GM12878 (cell line): ENCODE results near the gene TMPRSS2. TPM values are rescaled to one million over a fixed set of nuclear protein-coding genes. Genes with fewer than 3 reads are reported as not detected.

ENCODE experiments used
- ATAC-seq: fragments of 200-7000 bp; cut with Tn5 transposase; 3 replicates; pipeline ENCODE4 v1.9.1; 2020; ENCODE audit warnings: mild to moderate bottlenecking, moderate library complexity
- BruUV-seq: library from RNA; stranded (reverse); fragments of 400-500 nt; replicated peaks from 2 replicates; lab custom pipeline; 2021; lab: Mats Ljungman, UMichigan
- CTCF ChIA-PET: fragments of 300-600 bp; sonication (Branson Sonifier 250); formaldehyde crosslinking; extraction: SDS; loops from one replicate; lab custom pipeline; 2021; ENCODE audit warnings: inconsistent platforms; lab: Yijun Ruan, JAX
- POLR2A ChIA-PET: fragments of 350-600 bp; formaldehyde crosslinking; extraction: SDS; loops from one replicate; lab custom pipeline; 2021; ENCODE audit warnings: inconsistent platforms; lab: Charles Lee
- RAD21 ChIA-PET: fragments of 300-600 bp; sonication (Branson Sonifier 250); formaldehyde crosslinking; loops from one replicate; lab custom pipeline; 2023; ENCODE audit warnings: antibody characterized with exemption; ENCODE audit not compliant: unreplicated experiment; lab: Charles Lee
- SMC1A ChIA-PET: fragments of 300-600 bp; sonication (Branson Sonifier 250); formaldehyde crosslinking; loops from one replicate; lab custom pipeline; 2023; ENCODE audit not compliant: unreplicated experiment, uncharacterized antibody; lab: Charles Lee
- DNase-seq: peaks from one replicate; pipeline ENCODE4 v3.0.0-alpha.2; 2011; ENCODE audit warnings: low read depth, low spot score
- FAIRE-seq: peaks from 3 replicates; lab custom pipeline; 2011; peaks lifted over from hg19 to GRCh38; lab: Jason Lieb, UNC
- H2AFZ ChIP-seq: 2 replicates; pipeline ENCODE4 v1.6.0; 2011; ENCODE audit warnings: low read depth, low read length, control low read depth; ENCODE audit not compliant: control insufficient read depth
- H3K27ac ChIP-seq: 2 replicates; pipeline ENCODE4 v1.5.1; 2011; ENCODE audit warnings: control low read depth; ENCODE audit not compliant: control insufficient read depth, insufficient read depth
- H3K27me3 ChIP-seq, 2 experiments: replicated peaks in 1 of 2; 2 replicates each; pipeline versions ENCODE4 v1.6.0 to v1.6.1; 2011; ENCODE audit warnings: low read length in 1 of 2; ENCODE audit not compliant: control insufficient read depth in 2 of 2, insufficient read depth in 2 of 2
- H3K36me3 ChIP-seq, 2 experiments: 2 replicates each; pipeline ENCODE4 v1.5.1; 2011; ENCODE audit warnings: low read length in 1 of 2; ENCODE audit not compliant: control insufficient read depth in 2 of 2, insufficient read depth in 2 of 2
- H3K4me1 ChIP-seq: 2 replicates; pipeline ENCODE4 v1.6.1; 2011; ENCODE audit warnings: mild to moderate bottlenecking, low read length, moderate library complexity, mixed read lengths; ENCODE audit not compliant: control insufficient read depth, insufficient read depth
- H3K4me2 ChIP-seq: 2 replicates; pipeline ENCODE4 v1.6.0; 2011; ENCODE audit warnings: control low read depth; ENCODE audit not compliant: control insufficient read depth, insufficient read depth
- H3K4me3 ChIP-seq: fragments of 200-600 bp; sonication (generic); 2 replicates; pipeline ENCODE4 v1.5.1; 2016
- H3K79me2 ChIP-seq: 2 replicates; pipeline ENCODE4 v1.6.0; 2011; ENCODE audit warnings: low read length; ENCODE audit not compliant: control insufficient read depth, insufficient read depth
- H3K9ac ChIP-seq: 2 replicates; pipeline ENCODE4 v1.8.0; 2011; ENCODE audit warnings: low read length, control low read depth, mixed read lengths; ENCODE audit not compliant: control insufficient read depth, insufficient read depth
- H3K9me3 ChIP-seq: replicated peaks from 3 replicates; pipeline ENCODE4 v1.5.1; 2011; ENCODE audit warnings: mild to moderate bottlenecking, low read length; ENCODE audit not compliant: control insufficient read depth, insufficient read depth
- H4K20me1 ChIP-seq: 2 replicates; pipeline ENCODE4 v1.6.0; 2011; ENCODE audit not compliant: control insufficient read depth, insufficient read depth
- CHD1 ChIP-seq: IDR thresholded peaks from 2 replicates; pipeline ENCODE4 v1.6.1; 2012; ENCODE audit warnings: low read depth, low read length, improper control_type of control experiment
- HDAC2 ChIP-seq: fragments of 200-600 bp; sonication (generic); IDR thresholded peaks from 2 replicates; pipeline ENCODE4 v1.6.1; 2017
- IKZF1 ChIP-seq: fragments of 450-650 bp; conservative IDR thresholded peaks from 2 replicates; pipeline ENCODE4 v1.6.1; 2017; ENCODE audit warnings: antibody characterized with exemption, mild to moderate bottlenecking
- MYC ChIP-seq: IDR thresholded peaks from 2 replicates; pipeline ENCODE4 v1.6.1; 2011; ENCODE audit warnings: mild to moderate bottlenecking, low read length, moderate library complexity, inconsistent platforms; ENCODE audit not compliant: insufficient read depth, insufficient replicate concordance, insufficient read length, severe bottlenecking
- PAX5 ChIP-seq: IDR thresholded peaks from 2 replicates; pipeline ENCODE4 v1.6.1; 2011; ENCODE audit warnings: low read depth, low read length, borderline replicate concordance
- POLR2A ChIP-seq: IDR thresholded peaks from 2 replicates; pipeline ENCODE4 v1.6.1; 2011; ENCODE audit warnings: low read depth, mild to moderate bottlenecking, low read length
- POLR2AphosphoS5 ChIP-seq: IDR thresholded peaks from 2 replicates; pipeline ENCODE4 v1.6.1; 2011; ENCODE audit warnings: mild to moderate bottlenecking, low read length, inconsistent platforms
- WGBS: methylation state at CpG from one replicate; pipeline ENCODE4 v1.1.6; 2016; ENCODE audit warnings: low lambda C conversion rate; ENCODE audit not compliant: insufficient replicate concordance, insufficient coverage; ENCODE audit errors: missing lambda C conversion rate; 5-methylcytosine and 5-hydroxymethylcytosine counted together
- in situ Hi-C: fragments of 300-500 bp; cut with MboI; formaldehyde crosslinking; loops from 9 replicates; pipeline ENCODE4 v1.14.3; 2018; ENCODE audit warnings: mixed read lengths
- intact Hi-C: fragments of 100-400 bp; cut with micrococcal nuclease; formaldehyde crosslinking; loops from one replicate; pipeline ENCODE4 v1.14.2; 2022; ENCODE audit not compliant: unreplicated experiment
- polyA plus RNA-seq, 11 experiments: library from polyadenylated mRNA; depleted of rRNA in 4 of 11; unstranded in 6 of 11; stranded (reverse) in 5 of 11; fragments of >200 nt; fragmentation: Nextera tagmentation in 4 of 11; fragmentation: Illumina TruSeq in 1 of 11; extraction: Ambion mirVana in 4 of 11; extraction: Trizol in 1 of 11; gene quantifications; 1 replicate in 1 of 11; 2 replicates in 10 of 11; pipeline versions ENCODE4 v1.2.1 to v1.2.3, GENCODE V29; 2011 to 2016; ENCODE audit warnings: inconsistent platforms in 2 of 11, missing spikeins in 2 of 11, low read depth in 1 of 11
- total RNA-seq, 4 experiments: library from RNA; depleted of rRNA in 3 of 4; stranded (reverse); fragments of >200 nt in 3 of 4; fragmentation: Illumina TruSeq in 1 of 4; extraction: Trizol in 1 of 4; gene quantifications; 2 replicates each; pipeline versions ENCODE4 v1.2.1 to v1.2.3, GENCODE V29; 2013 to 2021
- TF ChIP-seq, protein P1 (sequence below): fragments of 450-650 bp; formaldehyde crosslinking; IDR thresholded peaks from 2 replicates; pipeline ENCODE4 v1.5.0; 2022; ENCODE audit warnings: mild to moderate bottlenecking, missing genetic modification characterization
- TF ChIP-seq, protein P2 (sequence below): fragments of 450-650 bp; IDR thresholded peaks from 2 replicates; pipeline ENCODE4 v1.6.1; 2016; ENCODE audit warnings: mild to moderate bottlenecking
- TF ChIP-seq, protein P3 (sequence below): fragments of 450-650 bp; IDR thresholded peaks from 2 replicates; pipeline ENCODE4 v1.6.1; 2017; ENCODE audit warnings: mild to moderate bottlenecking

TMPRSS2 gene
- total and polyA plus RNA-seq, 10 of the 15 experiments (the other 5 are each of a cell fraction or from before 2014, with no cell fraction given) = 0.19 to 0.26 TPM; not detected in 8

DNA sequence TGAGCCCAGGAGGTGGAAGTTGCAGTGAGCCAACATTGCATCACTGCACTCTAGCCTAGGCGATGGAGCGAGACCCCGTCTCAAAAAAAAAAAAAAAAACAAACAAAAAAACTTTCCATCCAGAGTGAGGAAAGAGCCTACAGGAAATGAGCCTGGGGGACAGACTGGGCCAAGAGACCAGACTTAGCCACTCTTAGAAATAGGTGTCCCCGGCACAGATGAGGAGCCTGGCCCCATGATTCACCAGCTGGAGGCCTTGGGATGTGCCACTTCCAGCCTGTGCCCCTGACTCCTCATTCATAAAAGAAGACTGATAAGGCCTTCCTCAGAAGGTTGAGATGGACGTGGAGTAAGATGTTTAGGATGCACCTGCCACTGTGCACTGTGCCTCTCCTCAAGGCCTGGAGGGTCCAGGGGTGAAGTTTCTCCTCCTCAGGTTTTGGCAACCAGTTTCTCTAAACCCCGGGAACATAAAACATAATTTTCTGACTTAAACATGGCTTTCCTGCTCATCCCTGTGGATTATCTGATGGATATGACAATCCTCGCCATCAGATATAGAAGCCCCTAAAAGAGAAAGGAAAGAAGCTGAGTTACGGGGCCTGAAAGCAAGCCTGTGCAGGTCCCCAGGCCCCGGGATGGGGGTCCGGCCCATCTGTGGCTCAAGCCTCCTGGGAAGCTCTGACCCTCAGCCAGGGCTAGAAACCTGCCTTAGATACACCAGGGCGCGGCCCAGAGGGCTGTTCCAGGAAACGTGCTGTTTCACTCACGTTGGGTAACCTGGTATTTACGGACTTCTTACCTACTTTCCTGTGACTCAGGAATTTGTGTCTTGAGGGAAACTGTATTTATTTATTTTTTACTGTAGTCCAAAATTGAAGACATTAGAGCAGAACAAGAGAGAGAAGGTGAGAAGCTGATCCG, 55.9 kb downstream of the TMPRSS2 start:
- BruUV-seq = no TSS peak
- intact Hi-C loops (no loop called here), in situ Hi-C loops (no loop called here)
- H3K27ac ChIP-seq = no peak overlapping the region
- H3K9ac ChIP-seq = no peak overlapping the region
- no peak overlapping the region for H3K4me3 ChIP-seq
- ChIA-PET CTCF (interaction anchor here (1.0 to 3.1 kb wide), 3 partner anchors 13 to 169 kb away, joined by 3 to 16 read pairs (median 4); no protein-coding TSS in a partner anchor), SMC1A (interaction anchor here (0.7 to 1.6 kb wide), 6 partner anchors 12 to 169 kb away, joined by 3 to 5 read pairs (median 4); no protein-coding TSS in a partner anchor), RAD21 (no interaction called here), POLR2A (interaction anchor here (1.0 kb wide), 1 partner anchor 61 kb away, joined by 4 read pairs; no protein-coding TSS in a partner anchor)
- no peaks in the 10 kb centered on the region for H3K4me1 ChIP-seq
- H3K36me3 ChIP-seq = peaks cover 18 to 58% of the 10 kb centered on the region in 2 experiments
- TF ChIP-seq, protein P1, sequence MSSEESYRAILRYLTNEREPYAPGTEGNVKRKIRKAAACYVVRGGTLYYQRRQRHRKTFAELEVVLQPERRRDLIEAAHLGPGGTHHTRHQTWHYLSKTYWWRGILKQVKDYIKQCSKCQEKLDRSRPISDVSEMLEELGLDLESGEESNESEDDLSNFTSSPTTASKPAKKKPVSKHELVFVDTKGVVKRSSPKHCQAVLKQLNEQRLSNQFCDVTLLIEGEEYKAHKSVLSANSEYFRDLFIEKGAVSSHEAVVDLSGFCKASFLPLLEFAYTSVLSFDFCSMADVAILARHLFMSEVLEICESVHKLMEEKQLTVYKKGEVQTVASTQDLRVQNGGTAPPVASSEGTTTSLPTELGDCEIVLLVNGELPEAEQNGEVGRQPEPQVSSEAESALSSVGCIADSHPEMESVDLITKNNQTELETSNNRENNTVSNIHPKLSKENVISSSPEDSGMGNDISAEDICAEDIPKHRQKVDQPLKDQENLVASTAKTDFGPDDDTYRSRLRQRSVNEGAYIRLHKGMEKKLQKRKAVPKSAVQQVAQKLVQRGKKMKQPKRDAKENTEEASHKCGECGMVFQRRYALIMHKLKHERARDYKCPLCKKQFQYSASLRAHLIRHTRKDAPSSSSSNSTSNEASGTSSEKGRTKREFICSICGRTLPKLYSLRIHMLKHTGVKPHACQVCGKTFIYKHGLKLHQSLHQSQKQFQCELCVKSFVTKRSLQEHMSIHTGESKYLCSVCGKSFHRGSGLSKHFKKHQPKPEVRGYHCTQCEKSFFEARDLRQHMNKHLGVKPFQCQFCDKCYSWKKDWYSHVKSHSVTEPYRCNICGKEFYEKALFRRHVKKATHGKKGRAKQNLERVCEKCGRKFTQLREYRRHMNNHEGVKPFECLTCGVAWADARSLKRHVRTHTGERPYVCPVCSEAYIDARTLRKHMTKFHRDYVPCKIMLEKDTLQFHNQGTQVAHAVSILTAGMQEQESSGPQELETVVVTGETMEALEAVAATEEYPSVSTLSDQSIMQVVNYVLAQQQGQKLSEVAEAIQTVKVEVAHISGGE (CRISPR knock-in tag) = no peak
- TF ChIP-seq POLR2AphosphoS5 = peak; percentile 59
- TF ChIP-seq POLR2A = peak; percentile 51; the same call in 1 of the 2 replicates
- no peak for TF ChIP-seq IKZF1
- TF ChIP-seq PAX5 = no peak
- no peak for TF ChIP-seq CHD1
- no peak for TF ChIP-seq HDAC2
- no peak for TF ChIP-seq MYC
- TF ChIP-seq, protein P2, sequence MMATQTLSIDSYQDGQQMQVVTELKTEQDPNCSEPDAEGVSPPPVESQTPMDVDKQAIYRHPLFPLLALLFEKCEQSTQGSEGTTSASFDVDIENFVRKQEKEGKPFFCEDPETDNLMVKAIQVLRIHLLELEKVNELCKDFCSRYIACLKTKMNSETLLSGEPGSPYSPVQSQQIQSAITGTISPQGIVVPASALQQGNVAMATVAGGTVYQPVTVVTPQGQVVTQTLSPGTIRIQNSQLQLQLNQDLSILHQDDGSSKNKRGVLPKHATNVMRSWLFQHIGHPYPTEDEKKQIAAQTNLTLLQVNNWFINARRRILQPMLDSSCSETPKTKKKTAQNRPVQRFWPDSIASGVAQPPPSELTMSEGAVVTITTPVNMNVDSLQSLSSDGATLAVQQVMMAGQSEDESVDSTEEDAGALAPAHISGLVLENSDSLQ = no peak
- TF ChIP-seq, protein P3, sequence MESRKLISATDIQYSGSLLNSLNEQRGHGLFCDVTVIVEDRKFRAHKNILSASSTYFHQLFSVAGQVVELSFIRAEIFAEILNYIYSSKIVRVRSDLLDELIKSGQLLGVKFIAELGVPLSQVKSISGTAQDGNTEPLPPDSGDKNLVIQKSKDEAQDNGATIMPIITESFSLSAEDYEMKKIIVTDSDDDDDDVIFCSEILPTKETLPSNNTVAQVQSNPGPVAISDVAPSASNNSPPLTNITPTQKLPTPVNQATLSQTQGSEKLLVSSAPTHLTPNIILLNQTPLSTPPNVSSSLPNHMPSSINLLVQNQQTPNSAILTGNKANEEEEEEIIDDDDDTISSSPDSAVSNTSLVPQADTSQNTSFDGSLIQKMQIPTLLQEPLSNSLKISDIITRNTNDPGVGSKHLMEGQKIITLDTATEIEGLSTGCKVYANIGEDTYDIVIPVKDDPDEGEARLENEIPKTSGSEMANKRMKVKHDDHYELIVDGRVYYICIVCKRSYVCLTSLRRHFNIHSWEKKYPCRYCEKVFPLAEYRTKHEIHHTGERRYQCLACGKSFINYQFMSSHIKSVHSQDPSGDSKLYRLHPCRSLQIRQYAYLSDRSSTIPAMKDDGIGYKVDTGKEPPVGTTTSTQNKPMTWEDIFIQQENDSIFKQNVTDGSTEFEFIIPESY = no peak
- no peaks in the 10 kb centered on the region for H3K79me2 ChIP-seq
- H4K20me1 ChIP-seq = peaks cover 3% of the 10 kb centered on the region
- 91% methylated on average over 16 of the region's 16 CpGs for WGBS
- ATAC-seq (no peak; the same call in 2 of the 3 replicates), DNase-seq (no peak), FAIRE-seq (no peak)
- H3K4me2 ChIP-seq = no peak overlapping the region
- H3K9me3 ChIP-seq = no peaks in the 10 kb centered on the region
- H2AFZ ChIP-seq = no peak overlapping the region
- H3K27me3 ChIP-seq = no peaks in the 10 kb centered on the region
